Measurements from ENCODE around the gene ZNF66.

DNA sequence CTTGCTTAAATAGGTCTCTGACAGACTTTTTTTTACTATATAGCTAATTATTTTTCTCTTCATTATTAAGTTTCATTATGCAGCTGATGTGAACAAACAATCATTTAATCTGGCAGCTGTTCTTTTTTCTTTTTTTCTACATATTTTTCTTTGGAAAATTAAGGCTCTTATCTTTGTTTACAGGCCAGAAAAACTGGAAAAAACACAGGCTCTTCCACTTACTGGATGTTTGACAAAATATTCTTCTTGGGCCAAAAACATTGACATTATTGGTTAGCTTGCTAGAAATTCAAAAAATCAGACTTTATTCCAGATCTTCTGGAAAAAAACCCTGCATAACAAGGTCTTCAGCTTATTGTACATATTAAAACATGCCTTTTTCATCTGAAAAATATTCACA lies 15.7 kb downstream of the ZNF66 start:
- TF ChIP-seq, protein P1, sequence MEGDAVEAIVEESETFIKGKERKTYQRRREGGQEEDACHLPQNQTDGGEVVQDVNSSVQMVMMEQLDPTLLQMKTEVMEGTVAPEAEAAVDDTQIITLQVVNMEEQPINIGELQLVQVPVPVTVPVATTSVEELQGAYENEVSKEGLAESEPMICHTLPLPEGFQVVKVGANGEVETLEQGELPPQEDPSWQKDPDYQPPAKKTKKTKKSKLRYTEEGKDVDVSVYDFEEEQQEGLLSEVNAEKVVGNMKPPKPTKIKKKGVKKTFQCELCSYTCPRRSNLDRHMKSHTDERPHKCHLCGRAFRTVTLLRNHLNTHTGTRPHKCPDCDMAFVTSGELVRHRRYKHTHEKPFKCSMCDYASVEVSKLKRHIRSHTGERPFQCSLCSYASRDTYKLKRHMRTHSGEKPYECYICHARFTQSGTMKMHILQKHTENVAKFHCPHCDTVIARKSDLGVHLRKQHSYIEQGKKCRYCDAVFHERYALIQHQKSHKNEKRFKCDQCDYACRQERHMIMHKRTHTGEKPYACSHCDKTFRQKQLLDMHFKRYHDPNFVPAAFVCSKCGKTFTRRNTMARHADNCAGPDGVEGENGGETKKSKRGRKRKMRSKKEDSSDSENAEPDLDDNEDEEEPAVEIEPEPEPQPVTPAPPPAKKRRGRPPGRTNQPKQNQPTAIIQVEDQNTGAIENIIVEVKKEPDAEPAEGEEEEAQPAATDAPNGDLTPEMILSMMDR (IDR thresholded peaks at IDR 0.05; ENCODE audit: low read depth, low read length, missing input control): no peak
- no peak for TF ChIP-seq YY1 (IDR thresholded peaks at IDR 0.05)
- TF ChIP-seq GABPA (IDR thresholded peaks at IDR 0.05 in 1 of 2, conservative IDR thresholded peaks at IDR 0.05 in 1 of 2): no peak
- no peak for TF ChIP-seq RAD21 (IDR thresholded peaks at IDR 0.05)
- TF ChIP-seq TAF1 (conservative IDR thresholded peaks at IDR 0.05): no peak
- TF ChIP-seq, protein P2, sequence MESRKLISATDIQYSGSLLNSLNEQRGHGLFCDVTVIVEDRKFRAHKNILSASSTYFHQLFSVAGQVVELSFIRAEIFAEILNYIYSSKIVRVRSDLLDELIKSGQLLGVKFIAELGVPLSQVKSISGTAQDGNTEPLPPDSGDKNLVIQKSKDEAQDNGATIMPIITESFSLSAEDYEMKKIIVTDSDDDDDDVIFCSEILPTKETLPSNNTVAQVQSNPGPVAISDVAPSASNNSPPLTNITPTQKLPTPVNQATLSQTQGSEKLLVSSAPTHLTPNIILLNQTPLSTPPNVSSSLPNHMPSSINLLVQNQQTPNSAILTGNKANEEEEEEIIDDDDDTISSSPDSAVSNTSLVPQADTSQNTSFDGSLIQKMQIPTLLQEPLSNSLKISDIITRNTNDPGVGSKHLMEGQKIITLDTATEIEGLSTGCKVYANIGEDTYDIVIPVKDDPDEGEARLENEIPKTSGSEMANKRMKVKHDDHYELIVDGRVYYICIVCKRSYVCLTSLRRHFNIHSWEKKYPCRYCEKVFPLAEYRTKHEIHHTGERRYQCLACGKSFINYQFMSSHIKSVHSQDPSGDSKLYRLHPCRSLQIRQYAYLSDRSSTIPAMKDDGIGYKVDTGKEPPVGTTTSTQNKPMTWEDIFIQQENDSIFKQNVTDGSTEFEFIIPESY (IDR thresholded peaks at IDR 0.05): no peak
- TF ChIP-seq, protein P3, sequence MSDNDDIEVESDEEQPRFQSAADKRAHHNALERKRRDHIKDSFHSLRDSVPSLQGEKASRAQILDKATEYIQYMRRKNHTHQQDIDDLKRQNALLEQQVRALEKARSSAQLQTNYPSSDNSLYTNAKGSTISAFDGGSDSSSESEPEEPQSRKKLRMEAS (IDR thresholded peaks at IDR 0.05): no peak
- TF ChIP-seq, protein P4, sequence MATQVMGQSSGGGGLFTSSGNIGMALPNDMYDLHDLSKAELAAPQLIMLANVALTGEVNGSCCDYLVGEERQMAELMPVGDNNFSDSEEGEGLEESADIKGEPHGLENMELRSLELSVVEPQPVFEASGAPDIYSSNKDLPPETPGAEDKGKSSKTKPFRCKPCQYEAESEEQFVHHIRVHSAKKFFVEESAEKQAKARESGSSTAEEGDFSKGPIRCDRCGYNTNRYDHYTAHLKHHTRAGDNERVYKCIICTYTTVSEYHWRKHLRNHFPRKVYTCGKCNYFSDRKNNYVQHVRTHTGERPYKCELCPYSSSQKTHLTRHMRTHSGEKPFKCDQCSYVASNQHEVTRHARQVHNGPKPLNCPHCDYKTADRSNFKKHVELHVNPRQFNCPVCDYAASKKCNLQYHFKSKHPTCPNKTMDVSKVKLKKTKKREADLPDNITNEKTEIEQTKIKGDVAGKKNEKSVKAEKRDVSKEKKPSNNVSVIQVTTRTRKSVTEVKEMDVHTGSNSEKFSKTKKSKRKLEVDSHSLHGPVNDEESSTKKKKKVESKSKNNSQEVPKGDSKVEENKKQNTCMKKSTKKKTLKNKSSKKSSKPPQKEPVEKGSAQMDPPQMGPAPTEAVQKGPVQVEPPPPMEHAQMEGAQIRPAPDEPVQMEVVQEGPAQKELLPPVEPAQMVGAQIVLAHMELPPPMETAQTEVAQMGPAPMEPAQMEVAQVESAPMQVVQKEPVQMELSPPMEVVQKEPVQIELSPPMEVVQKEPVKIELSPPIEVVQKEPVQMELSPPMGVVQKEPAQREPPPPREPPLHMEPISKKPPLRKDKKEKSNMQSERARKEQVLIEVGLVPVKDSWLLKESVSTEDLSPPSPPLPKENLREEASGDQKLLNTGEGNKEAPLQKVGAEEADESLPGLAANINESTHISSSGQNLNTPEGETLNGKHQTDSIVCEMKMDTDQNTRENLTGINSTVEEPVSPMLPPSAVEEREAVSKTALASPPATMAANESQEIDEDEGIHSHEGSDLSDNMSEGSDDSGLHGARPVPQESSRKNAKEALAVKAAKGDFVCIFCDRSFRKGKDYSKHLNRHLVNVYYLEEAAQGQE (IDR thresholded peaks at IDR 0.05): no peak
